OCI-LY7 (cell line): ENCODE data around the gene SPAG9. TPM values are rescaled to one million over a fixed set of nuclear protein-coding genes. Genes with fewer than 3 reads are reported as not detected.

Experiments used
- BruUV-seq: library from RNA; stranded (reverse); fragments of 400-500 nt; replicated peaks from 2 replicates; lab custom pipeline; 2021; lab: Mats Ljungman, UMichigan
- CTCF ChIA-PET: fragments of 300-600 bp; sonication (Branson Sonifier 250); formaldehyde crosslinking; loops from one replicate; lab custom pipeline; 2022; ENCODE audit warnings: antibody characterized with exemption; ENCODE audit not compliant: unreplicated experiment; lab: Charles Lee
- POLR2A ChIA-PET: fragments of 300-600 bp; sonication (Branson Sonifier 250); formaldehyde crosslinking; loops from one replicate; lab custom pipeline; 2022; ENCODE audit warnings: antibody characterized with exemption; lab: Charles Lee
- DNase-seq: peaks from one replicate; pipeline ENCODE4 v3.0.0-alpha.2; 2015; ENCODE audit warnings: low spot score
- H2AFZ ChIP-seq: fragments of 200-600 bp; sonication (generic), shearing (Covaris generic); 2 replicates; pipeline ENCODE4 v1.6.1; 2014; ENCODE audit warnings: mild to moderate bottlenecking, antibody characterized with exemption, low read length, moderate library complexity
- H3K27ac ChIP-seq: fragments of 200-600 bp; sonication (generic); 2 replicates; pipeline ENCODE4 v1.5.1; 2014; ENCODE audit warnings: mixed run types, low read depth, mild to moderate bottlenecking, moderate library complexity, low read length, inconsistent platforms; ENCODE audit not compliant: poor library complexity, severe bottlenecking
- H3K36me3 ChIP-seq: fragments of 200-600 bp; sonication (generic); 2 replicates; pipeline ENCODE4 v1.6.1; 2014; ENCODE audit warnings: mild to moderate bottlenecking, antibody characterized with exemption, low read length, moderate library complexity, mixed read lengths; ENCODE audit not compliant: insufficient read depth
- H3K4me1 ChIP-seq: fragments of 200-600 bp; sonication (generic); 2 replicates; pipeline ENCODE4 v1.5.1; 2014; ENCODE audit warnings: mild to moderate bottlenecking, low read length; ENCODE audit not compliant: insufficient read depth, poor library complexity, severe bottlenecking
- H3K4me2 ChIP-seq: fragments of 200-600 bp; sonication (generic); 2 replicates; pipeline ENCODE4 v1.6.1; 2014; ENCODE audit warnings: mild to moderate bottlenecking, low read length
- H3K4me3 ChIP-seq: fragments of 200-600 bp; sonication (generic); 2 replicates; pipeline ENCODE4 v1.5.1; 2014; ENCODE audit warnings: mild to moderate bottlenecking, low read depth, low read length; ENCODE audit not compliant: poor library complexity, severe bottlenecking
- H3K79me2 ChIP-seq: fragments of 200-600 bp; sonication (generic); 2 replicates; pipeline ENCODE4 v1.6.1; 2016; ENCODE audit warnings: low read depth, mild to moderate bottlenecking, low read length, moderate library complexity, mixed read lengths; ENCODE audit not compliant: insufficient read depth
- H3K9me2 ChIP-seq: fragments of 200-600 bp; sonication (generic); 2 replicates; pipeline ENCODE4 v1.6.1; 2016; ENCODE audit warnings: mild to moderate bottlenecking, low read length, mixed read lengths; ENCODE audit not compliant: insufficient read depth
- H3K9me3 ChIP-seq: fragments of 200-600 bp; sonication (generic); 2 replicates; pipeline ENCODE4 v1.6.1; 2014; ENCODE audit warnings: mild to moderate bottlenecking, mixed run types, low read length, mixed read lengths
- H4K20me1 ChIP-seq: fragments of 200-600 bp; sonication (generic); 2 replicates; pipeline ENCODE4 v1.6.1; 2014; ENCODE audit warnings: mild to moderate bottlenecking, antibody characterized with exemption, low read length, moderate library complexity, mixed read lengths; ENCODE audit not compliant: insufficient read depth
- CTCF ChIP-seq: fragments of 200-600 bp; sonication (generic); conservative IDR thresholded peaks from 2 replicates; pipeline ENCODE4 v1.5.1; 2014; ENCODE audit warnings: mild to moderate bottlenecking, antibody characterized with exemption, low read length, moderate library complexity, mixed read lengths
- EZH2phosphoT487 ChIP-seq: fragments of 200-600 bp; sonication (generic); IDR thresholded peaks from 2 replicates; pipeline ENCODE4 v1.6.1; 2018; ENCODE audit warnings: low read depth, borderline replicate concordance, mild to moderate bottlenecking, mixed run types, antibody characterized with exemption, low read length, moderate library complexity, mixed read lengths
- intact Hi-C: fragments of 100-400 bp; cut with micrococcal nuclease; formaldehyde crosslinking; loops from one replicate; pipeline ENCODE4 v1.10.0; 2022; ENCODE audit not compliant: unreplicated experiment
- total RNA-seq, 2 experiments: library from RNA; depleted of rRNA in 1 of 2; stranded (reverse); fragments of >200 nt in 1 of 2; shearing (Covaris generic) in 1 of 2; gene quantifications; 2 replicates each; pipeline ENCODE4 v1.2.3, GENCODE V29; 2014 to 2022

Gene SPAG9
- total RNA-seq, 2 experiments from 2014 or later: 75.5 to 78.9 TPM

GRCh38 chr17:50946223-50946890 lies 174.3 kb downstream of the SPAG9 start:
- no peak overlapping the region for H3K27ac ChIP-seq
- H3K79me2 ChIP-seq: no peaks in the 10 kb centered on the region
- DNase-seq: no peak
- no peak overlapping the region for H2AFZ ChIP-seq
- H3K4me1 ChIP-seq: peaks cover 24% of the 10 kb centered on the region
- no peaks in the 10 kb centered on the region for H4K20me1 ChIP-seq
- BruUV-seq: no TSS peak
- ChIA-PET CTCF (no interaction called here), POLR2A (interaction anchor here (0.7 to 2.7 kb wide), 2 partner anchors 10 to 80 kb away, joined by 5 to 8 read pairs; partner anchors contain the start of gene TOB1)
- H3K9me3 ChIP-seq: no peaks in the 10 kb centered on the region
- TF ChIP-seq CTCF (no peak), EZH2phosphoT487 (no peak)
- H3K4me2 ChIP-seq: no peak overlapping the region
- no peak overlapping the region for H3K4me3 ChIP-seq
- no peaks in the 10 kb centered on the region for H3K36me3 ChIP-seq
- intact Hi-C loops: no loop called here
- H3K9me2 ChIP-seq: no peaks in the 10 kb centered on the region

- Histone ChIP-seq H3K79me2 (no peaks in the 10 kb centered on the region), H3K9me2 (no peaks in the 10 kb centered on the region), H4K20me1 (no peaks in the 10 kb centered on the region), H3K4me3 (no peak overlapping the region), H3K9me3 (no peaks in the 10 kb centered on the region), H3K27ac (no peak overlapping the region), H3K4me1 (peaks cover 23% of the 10 kb centered on the region), H3K36me3 (no peaks in the 10 kb centered on the region), H2AFZ (no peak overlapping the region), H3K4me2 (no peak overlapping the region)
- TF ChIP-seq EZH2phosphoT487 (no peak), CTCF (no peak)
- intact Hi-C loops: no loop called here
- ChIA-PET CTCF (no interaction called here), POLR2A (interaction anchor here (0.7 to 2.7 kb wide), 5 partner anchors 9 to 79 kb away, joined by 5 to 8 read pairs (median 5); partner anchors contain the start of gene TOB1)
- no peak for DNase-seq
- no TSS peak for BruUV-seq
These were observed 174.9 kb downstream of the SPAG9 start for GRCh38 chr17:50945779-50946222.
